ENCODE results near the gene ABCC9. TPM values are rescaled to one million over a fixed set of nuclear protein-coding genes. Genes with fewer than 3 reads are reported as not detected.

ABCC9 gene
- total RNA-seq, 1 donor: 20.0 TPM

- no peak overlapping the region for H3K4me3 ChIP-seq (ENCODE audit: low read depth, low read length)
- DNase-seq (ENCODE audit: low read depth): no peak
- TF ChIP-seq CTCF (IDR thresholded peaks at IDR 0.05; ENCODE audit: insufficient read depth, low read length): no peak
These were observed 19.8 kb downstream of the ABCC9 start for GRCh38 chr12:21921436-21921835.

- TF ChIP-seq CTCF (IDR thresholded peaks at IDR 0.05; ENCODE audit: insufficient read depth, low read length): no peak
- no peak for DNase-seq (ENCODE audit: low read depth)
These were observed 22.8 kb downstream of the ABCC9 start for GRCh38 chr12:21918456-21918855.

GRCh38 chr12:21913823-21914222, 27.4 kb downstream of the ABCC9 start:
- DNase-seq (ENCODE audit: low read depth): peak; percentile 66
- no peak for TF ChIP-seq CTCF (IDR thresholded peaks at IDR 0.05; ENCODE audit: insufficient read depth, low read length)
- H3K4me3 ChIP-seq (ENCODE audit: low read depth, low read length): no peak overlapping the region

More at GRCh38 chr12:21918456-21918855, 22.8 kb downstream of the ABCC9 start:
- H3K4me3 ChIP-seq (ENCODE audit: low read depth, low read length): no peak overlapping the region

GRCh38 chr12:21912318-21912717, 28.9 kb downstream of the ABCC9 start:
- peak; percentile 62 for DNase-seq (ENCODE audit: low read depth)
- no peak for TF ChIP-seq CTCF (IDR thresholded peaks at IDR 0.05; ENCODE audit: insufficient read depth, low read length)
- no peak overlapping the region for H3K4me3 ChIP-seq (ENCODE audit: low read depth, low read length)

- DNase-seq (ENCODE audit: low read depth): no peak
- H3K4me3 ChIP-seq (ENCODE audit: low read depth, low read length): no peak overlapping the region
- no peak for TF ChIP-seq CTCF (IDR thresholded peaks at IDR 0.05; ENCODE audit: insufficient read depth, low read length)
These were observed 29.4 kb downstream of the ABCC9 start for GRCh38 chr12:21911832-21912231.

GRCh38 chr12:21910657-21911056, 30.6 kb downstream of the ABCC9 start:
- DNase-seq (ENCODE audit: low read depth): no peak
- no peak for TF ChIP-seq CTCF (IDR thresholded peaks at IDR 0.05; ENCODE audit: insufficient read depth, low read length)
- no peak overlapping the region for H3K4me3 ChIP-seq (ENCODE audit: low read depth, low read length)
